Neural cell (in vitro differentiated cells): ENCODE data around the gene DNAJC15.

Source experiments
- EP300 ChIP-seq: fragments of 450-650 bp; conservative IDR thresholded peaks from 2 replicates; pipeline ENCODE4 v1.6.1; 2014; ENCODE audit warnings: antibody characterized with exemption, mild to moderate bottlenecking, moderate library complexity; ENCODE audit not compliant: poor library complexity, severe bottlenecking
- POLR2AphosphoS5 ChIP-seq: IDR thresholded peaks from 2 replicates; pipeline ENCODE4 v1.6.1; 2012
- TAF1 ChIP-seq: IDR thresholded peaks from 2 replicates; pipeline ENCODE4 v1.6.1; 2012; ENCODE audit warnings: low read depth
- TF ChIP-seq, protein P1 (sequence below): fragments of 450-650 bp; IDR thresholded peaks from 2 replicates; pipeline ENCODE4 v1.5.1; 2014; ENCODE audit warnings: antibody characterized with exemption, mild to moderate bottlenecking, moderate library complexity; ENCODE audit not compliant: poor library complexity, severe bottlenecking
- TF ChIP-seq, protein P2 (sequence below): IDR thresholded peaks from 2 replicates; pipeline ENCODE4 v1.6.1; 2012; ENCODE audit warnings: borderline replicate concordance

- TF ChIP-seq TAF1 = no peak
- TF ChIP-seq, protein P1, sequence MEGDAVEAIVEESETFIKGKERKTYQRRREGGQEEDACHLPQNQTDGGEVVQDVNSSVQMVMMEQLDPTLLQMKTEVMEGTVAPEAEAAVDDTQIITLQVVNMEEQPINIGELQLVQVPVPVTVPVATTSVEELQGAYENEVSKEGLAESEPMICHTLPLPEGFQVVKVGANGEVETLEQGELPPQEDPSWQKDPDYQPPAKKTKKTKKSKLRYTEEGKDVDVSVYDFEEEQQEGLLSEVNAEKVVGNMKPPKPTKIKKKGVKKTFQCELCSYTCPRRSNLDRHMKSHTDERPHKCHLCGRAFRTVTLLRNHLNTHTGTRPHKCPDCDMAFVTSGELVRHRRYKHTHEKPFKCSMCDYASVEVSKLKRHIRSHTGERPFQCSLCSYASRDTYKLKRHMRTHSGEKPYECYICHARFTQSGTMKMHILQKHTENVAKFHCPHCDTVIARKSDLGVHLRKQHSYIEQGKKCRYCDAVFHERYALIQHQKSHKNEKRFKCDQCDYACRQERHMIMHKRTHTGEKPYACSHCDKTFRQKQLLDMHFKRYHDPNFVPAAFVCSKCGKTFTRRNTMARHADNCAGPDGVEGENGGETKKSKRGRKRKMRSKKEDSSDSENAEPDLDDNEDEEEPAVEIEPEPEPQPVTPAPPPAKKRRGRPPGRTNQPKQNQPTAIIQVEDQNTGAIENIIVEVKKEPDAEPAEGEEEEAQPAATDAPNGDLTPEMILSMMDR = no peak
- TF ChIP-seq EP300 = no peak
- TF ChIP-seq POLR2AphosphoS5 = no peak
- TF ChIP-seq, protein P2, sequence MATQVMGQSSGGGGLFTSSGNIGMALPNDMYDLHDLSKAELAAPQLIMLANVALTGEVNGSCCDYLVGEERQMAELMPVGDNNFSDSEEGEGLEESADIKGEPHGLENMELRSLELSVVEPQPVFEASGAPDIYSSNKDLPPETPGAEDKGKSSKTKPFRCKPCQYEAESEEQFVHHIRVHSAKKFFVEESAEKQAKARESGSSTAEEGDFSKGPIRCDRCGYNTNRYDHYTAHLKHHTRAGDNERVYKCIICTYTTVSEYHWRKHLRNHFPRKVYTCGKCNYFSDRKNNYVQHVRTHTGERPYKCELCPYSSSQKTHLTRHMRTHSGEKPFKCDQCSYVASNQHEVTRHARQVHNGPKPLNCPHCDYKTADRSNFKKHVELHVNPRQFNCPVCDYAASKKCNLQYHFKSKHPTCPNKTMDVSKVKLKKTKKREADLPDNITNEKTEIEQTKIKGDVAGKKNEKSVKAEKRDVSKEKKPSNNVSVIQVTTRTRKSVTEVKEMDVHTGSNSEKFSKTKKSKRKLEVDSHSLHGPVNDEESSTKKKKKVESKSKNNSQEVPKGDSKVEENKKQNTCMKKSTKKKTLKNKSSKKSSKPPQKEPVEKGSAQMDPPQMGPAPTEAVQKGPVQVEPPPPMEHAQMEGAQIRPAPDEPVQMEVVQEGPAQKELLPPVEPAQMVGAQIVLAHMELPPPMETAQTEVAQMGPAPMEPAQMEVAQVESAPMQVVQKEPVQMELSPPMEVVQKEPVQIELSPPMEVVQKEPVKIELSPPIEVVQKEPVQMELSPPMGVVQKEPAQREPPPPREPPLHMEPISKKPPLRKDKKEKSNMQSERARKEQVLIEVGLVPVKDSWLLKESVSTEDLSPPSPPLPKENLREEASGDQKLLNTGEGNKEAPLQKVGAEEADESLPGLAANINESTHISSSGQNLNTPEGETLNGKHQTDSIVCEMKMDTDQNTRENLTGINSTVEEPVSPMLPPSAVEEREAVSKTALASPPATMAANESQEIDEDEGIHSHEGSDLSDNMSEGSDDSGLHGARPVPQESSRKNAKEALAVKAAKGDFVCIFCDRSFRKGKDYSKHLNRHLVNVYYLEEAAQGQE = no peak
Measured at GRCh38 chr13:43016226-43016625, 7.2 kb upstream of the DNAJC15 start.
